Measurements from ENCODE around the gene TIMP3. TPM values are rescaled to one million over a fixed set of nuclear protein-coding genes. Genes with fewer than 3 reads are reported as not detected.

The TIMP3 gene
- polyA plus RNA-seq, 1 donor from 2014 or later, result 0.72 TPM

GRCh38 chr22:32811788-32812545 lies 10.5 kb downstream of the TIMP3 start:
- Histone ChIP-seq H3K27me3 (ENCODE audit: insufficient read depth, low read depth, low read length) (no peaks in the 10 kb centered on the region), H4K20me1 (ENCODE audit: insufficient read depth) (no peaks in the 10 kb centered on the region), H3K9me2 (ENCODE audit: insufficient read depth, low read length) (no peaks in the 10 kb centered on the region), H3K4me2 (ENCODE audit: low read length) (no peak overlapping the region), H3K9me3 (ENCODE audit: low read length) (no peaks in the 10 kb centered on the region), H3K27ac (ENCODE audit: low read length) (no peak overlapping the region), H3K36me3 (ENCODE audit: insufficient read depth, low read length) (no peaks in the 10 kb centered on the region), H3K79me2 (replicated peaks; ENCODE audit: insufficient read depth, low read length) (no peaks in the 10 kb centered on the region), H2AFZ (ENCODE audit: low read depth, low read length) (no peak overlapping the region), H3F3A (ENCODE audit: insufficient read depth, low read length, poor library complexity, severe bottlenecking) (no peaks in the 10 kb centered on the region), H3K4me3 (ENCODE audit: low read length) (no peak overlapping the region), H3K9ac (ENCODE audit: low read length) (no peak overlapping the region)
- TF ChIP-seq TAF1 (IDR thresholded peaks at IDR 0.05; ENCODE audit: low read depth) (no peak), SMC3 (conservative IDR thresholded peaks at IDR 0.05; ENCODE audit: poor library complexity) (no peak), CTCF (IDR thresholded peaks at IDR 0.05; ENCODE audit: poor library complexity, severe bottlenecking) (no peak), REST (IDR thresholded peaks at IDR 0.05; ENCODE audit: borderline replicate concordance) (no peak), EZH2 (IDR thresholded peaks at IDR 0.05; ENCODE audit: borderline replicate concordance, insufficient read depth, low read length, poor library complexity, severe bottlenecking) (no peak), EP300 (conservative IDR thresholded peaks at IDR 0.05; ENCODE audit: poor library complexity, severe bottlenecking) (no peak), RAD21 (conservative IDR thresholded peaks at IDR 0.05) (no peak), MXI1 (conservative IDR thresholded peaks at IDR 0.05; ENCODE audit: poor library complexity, severe bottlenecking) (no peak), POLR2AphosphoS5 (IDR thresholded peaks at IDR 0.05) (no peak)

- TF ChIP-seq REST (IDR thresholded peaks at IDR 0.05; ENCODE audit: borderline replicate concordance) (no peak), TAF1 (IDR thresholded peaks at IDR 0.05; ENCODE audit: low read depth) (no peak), POLR2AphosphoS5 (IDR thresholded peaks at IDR 0.05) (no peak), EP300 (conservative IDR thresholded peaks at IDR 0.05; ENCODE audit: poor library complexity, severe bottlenecking) (no peak), MXI1 (conservative IDR thresholded peaks at IDR 0.05; ENCODE audit: poor library complexity, severe bottlenecking) (no peak)
- Histone ChIP-seq H3K27ac (ENCODE audit: low read length) (no peak overlapping the region), H3K9me3 (ENCODE audit: low read length) (no peaks in the 10 kb centered on the region), H3K4me2 (ENCODE audit: low read length) (no peak overlapping the region), H3K36me3 (ENCODE audit: insufficient read depth, low read length) (no peaks in the 10 kb centered on the region), H3K27me3 (ENCODE audit: insufficient read depth, low read depth, low read length) (no peaks in the 10 kb centered on the region), H4K20me1 (ENCODE audit: insufficient read depth) (no peaks in the 10 kb centered on the region), H3K9me2 (ENCODE audit: insufficient read depth, low read length) (no peaks in the 10 kb centered on the region), H2AFZ (ENCODE audit: low read depth, low read length) (no peak overlapping the region), H3K4me3 (ENCODE audit: low read length) (no peak overlapping the region), H3F3A (ENCODE audit: insufficient read depth, low read length, poor library complexity, severe bottlenecking) (no peaks in the 10 kb centered on the region), H3K9ac (ENCODE audit: low read length) (no peak overlapping the region), H3K79me2 (replicated peaks; ENCODE audit: insufficient read depth, low read length) (no peaks in the 10 kb centered on the region)
Observed at GRCh38 chr22:32814285-32814860, 12.9 kb downstream of the TIMP3 start.
